OCI-LY7 (cell line): Measurements from ENCODE around the gene PPM1M. TPM values are rescaled to one million over a fixed set of nuclear protein-coding genes. Genes with fewer than 3 reads are reported as not detected.

Experiments used
- BruUV-seq: library from RNA; stranded (reverse); fragments of 400-500 nt; replicated peaks from 2 replicates; lab custom pipeline; 2021; lab: Mats Ljungman, UMichigan
- CTCF ChIA-PET: fragments of 300-600 bp; sonication (Branson Sonifier 250); formaldehyde crosslinking; loops from one replicate; lab custom pipeline; 2022; ENCODE audit warnings: antibody characterized with exemption; ENCODE audit not compliant: unreplicated experiment; lab: Charles Lee
- POLR2A ChIA-PET: fragments of 300-600 bp; sonication (Branson Sonifier 250); formaldehyde crosslinking; loops from one replicate; lab custom pipeline; 2022; ENCODE audit warnings: antibody characterized with exemption; lab: Charles Lee
- DNase-seq: peaks from one replicate; pipeline ENCODE4 v3.0.0-alpha.2; 2015; ENCODE audit warnings: low spot score
- H2AFZ ChIP-seq: fragments of 200-600 bp; sonication (generic), shearing (Covaris generic); 2 replicates; pipeline ENCODE4 v1.6.1; 2014; ENCODE audit warnings: mild to moderate bottlenecking, antibody characterized with exemption, low read length, moderate library complexity
- H3K27ac ChIP-seq: fragments of 200-600 bp; sonication (generic); 2 replicates; pipeline ENCODE4 v1.5.1; 2014; ENCODE audit warnings: mixed run types, low read depth, mild to moderate bottlenecking, moderate library complexity, low read length, inconsistent platforms; ENCODE audit not compliant: poor library complexity, severe bottlenecking
- H3K36me3 ChIP-seq: fragments of 200-600 bp; sonication (generic); 2 replicates; pipeline ENCODE4 v1.6.1; 2014; ENCODE audit warnings: mild to moderate bottlenecking, antibody characterized with exemption, low read length, moderate library complexity, mixed read lengths; ENCODE audit not compliant: insufficient read depth
- H3K4me1 ChIP-seq: fragments of 200-600 bp; sonication (generic); 2 replicates; pipeline ENCODE4 v1.5.1; 2014; ENCODE audit warnings: mild to moderate bottlenecking, low read length; ENCODE audit not compliant: insufficient read depth, poor library complexity, severe bottlenecking
- H3K4me2 ChIP-seq: fragments of 200-600 bp; sonication (generic); 2 replicates; pipeline ENCODE4 v1.6.1; 2014; ENCODE audit warnings: mild to moderate bottlenecking, low read length
- H3K4me3 ChIP-seq: fragments of 200-600 bp; sonication (generic); 2 replicates; pipeline ENCODE4 v1.5.1; 2014; ENCODE audit warnings: mild to moderate bottlenecking, low read depth, low read length; ENCODE audit not compliant: poor library complexity, severe bottlenecking
- H3K79me2 ChIP-seq: fragments of 200-600 bp; sonication (generic); 2 replicates; pipeline ENCODE4 v1.6.1; 2016; ENCODE audit warnings: low read depth, mild to moderate bottlenecking, low read length, moderate library complexity, mixed read lengths; ENCODE audit not compliant: insufficient read depth
- H3K9me2 ChIP-seq: fragments of 200-600 bp; sonication (generic); 2 replicates; pipeline ENCODE4 v1.6.1; 2016; ENCODE audit warnings: mild to moderate bottlenecking, low read length, mixed read lengths; ENCODE audit not compliant: insufficient read depth
- H3K9me3 ChIP-seq: fragments of 200-600 bp; sonication (generic); 2 replicates; pipeline ENCODE4 v1.6.1; 2014; ENCODE audit warnings: mild to moderate bottlenecking, mixed run types, low read length, mixed read lengths
- H4K20me1 ChIP-seq: fragments of 200-600 bp; sonication (generic); 2 replicates; pipeline ENCODE4 v1.6.1; 2014; ENCODE audit warnings: mild to moderate bottlenecking, antibody characterized with exemption, low read length, moderate library complexity, mixed read lengths; ENCODE audit not compliant: insufficient read depth
- EZH2phosphoT487 ChIP-seq: fragments of 200-600 bp; sonication (generic); IDR thresholded peaks from 2 replicates; pipeline ENCODE4 v1.6.1; 2018; ENCODE audit warnings: low read depth, borderline replicate concordance, mild to moderate bottlenecking, mixed run types, antibody characterized with exemption, low read length, moderate library complexity, mixed read lengths
- intact Hi-C: fragments of 100-400 bp; cut with micrococcal nuclease; formaldehyde crosslinking; loops from one replicate; pipeline ENCODE4 v1.10.0; 2022; ENCODE audit not compliant: unreplicated experiment
- total RNA-seq, 2 experiments: library from RNA; depleted of rRNA in 1 of 2; stranded (reverse); fragments of >200 nt in 1 of 2; shearing (Covaris generic) in 1 of 2; gene quantifications; 2 replicates each; pipeline ENCODE4 v1.2.3, GENCODE V29; 2014 to 2022
- TF ChIP-seq, protein P1 (sequence below): fragments of 200-600 bp; sonication (generic); conservative IDR thresholded peaks from 2 replicates; pipeline ENCODE4 v1.5.1; 2014; ENCODE audit warnings: mild to moderate bottlenecking, antibody characterized with exemption, low read length, moderate library complexity, mixed read lengths

Gene PPM1M
- total RNA-seq, 2 experiments from 2014 or later: 4.4 to 15.6 TPM

DNA sequence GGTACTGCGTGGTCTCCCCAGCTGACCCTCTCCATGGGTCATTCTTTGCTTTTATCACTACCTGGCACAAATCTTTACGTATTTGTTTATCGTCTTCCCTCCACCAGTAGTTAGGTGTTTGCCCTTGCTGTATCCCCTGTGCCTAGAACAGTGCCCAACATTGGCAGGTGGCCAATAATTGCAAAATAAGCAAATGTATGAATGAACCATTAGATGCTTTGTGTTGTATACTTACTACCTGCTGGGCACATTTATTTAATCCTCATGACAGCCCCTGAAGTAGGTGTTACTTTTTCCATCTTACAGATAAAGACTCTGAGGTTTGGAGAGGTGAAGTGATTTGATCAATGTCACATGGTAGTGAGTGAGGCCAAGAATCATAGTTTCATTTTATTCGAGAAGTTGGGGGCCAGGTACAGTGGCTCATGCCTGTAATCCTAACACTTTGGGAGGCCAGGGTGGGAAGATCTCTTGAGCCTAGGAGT, 4.6 kb upstream of the PPM1M start:
- no peak overlapping the region for H3K4me3 ChIP-seq
- H4K20me1 ChIP-seq: no peaks in the 10 kb centered on the region
- DNase-seq: no peak
- no peaks in the 10 kb centered on the region for H3K9me2 ChIP-seq
- H2AFZ ChIP-seq: no peak overlapping the region
- intact Hi-C loops: no loop called here
- peak overlapping the region; percentile 73; the same call in 1 of the 2 replicates for H3K4me2 ChIP-seq
- no peak for TF ChIP-seq EZH2phosphoT487
- TF ChIP-seq, protein P1, sequence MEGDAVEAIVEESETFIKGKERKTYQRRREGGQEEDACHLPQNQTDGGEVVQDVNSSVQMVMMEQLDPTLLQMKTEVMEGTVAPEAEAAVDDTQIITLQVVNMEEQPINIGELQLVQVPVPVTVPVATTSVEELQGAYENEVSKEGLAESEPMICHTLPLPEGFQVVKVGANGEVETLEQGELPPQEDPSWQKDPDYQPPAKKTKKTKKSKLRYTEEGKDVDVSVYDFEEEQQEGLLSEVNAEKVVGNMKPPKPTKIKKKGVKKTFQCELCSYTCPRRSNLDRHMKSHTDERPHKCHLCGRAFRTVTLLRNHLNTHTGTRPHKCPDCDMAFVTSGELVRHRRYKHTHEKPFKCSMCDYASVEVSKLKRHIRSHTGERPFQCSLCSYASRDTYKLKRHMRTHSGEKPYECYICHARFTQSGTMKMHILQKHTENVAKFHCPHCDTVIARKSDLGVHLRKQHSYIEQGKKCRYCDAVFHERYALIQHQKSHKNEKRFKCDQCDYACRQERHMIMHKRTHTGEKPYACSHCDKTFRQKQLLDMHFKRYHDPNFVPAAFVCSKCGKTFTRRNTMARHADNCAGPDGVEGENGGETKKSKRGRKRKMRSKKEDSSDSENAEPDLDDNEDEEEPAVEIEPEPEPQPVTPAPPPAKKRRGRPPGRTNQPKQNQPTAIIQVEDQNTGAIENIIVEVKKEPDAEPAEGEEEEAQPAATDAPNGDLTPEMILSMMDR: 0 out of 2 replicates have a peak, but pooled peaks have one; percentile 0
- H3K79me2 ChIP-seq: peaks cover 22% of the 10 kb centered on the region; the same call in 1 of the 2 replicates
- peak overlapping the region; percentile 42 for H3K27ac ChIP-seq
- no TSS peak for BruUV-seq
- ChIA-PET CTCF (interaction anchor here (1.0 kb wide), 1 partner anchor 9 kb away, joined by 3 read pairs; no protein-coding TSS in a partner anchor), POLR2A (interaction anchor here (0.5 to 2.8 kb wide), 5 partner anchors 11 to 537 kb away, joined by 3 to 28 read pairs (median 3); partner anchors contain the start of genes ITIH1 and TLR9)
- H3K36me3 ChIP-seq: no peaks in the 10 kb centered on the region; the same call in 1 of the 2 replicates
- H3K4me1 ChIP-seq: peaks cover 29% of the 10 kb centered on the region
- H3K9me3 ChIP-seq: no peaks in the 10 kb centered on the region

DNA sequence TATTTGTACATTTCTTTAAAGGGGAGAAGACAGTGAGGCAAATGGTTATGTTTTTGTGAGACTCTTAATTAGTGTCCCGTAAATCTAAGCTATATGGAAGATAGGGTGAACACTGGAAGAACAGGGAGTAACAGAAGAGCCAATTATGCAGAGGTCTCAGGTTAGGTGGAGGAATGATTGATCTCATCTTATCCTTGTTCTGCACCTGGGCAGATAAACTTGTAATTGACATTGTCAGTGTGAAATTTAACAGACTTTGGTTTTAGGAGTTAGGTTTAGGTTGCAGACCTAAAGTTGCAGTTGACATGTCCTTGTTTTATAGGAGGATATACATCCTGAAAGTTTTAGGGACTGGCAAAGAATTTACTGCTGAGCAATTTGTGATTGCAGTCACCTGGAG, 3.5 kb upstream of the PPM1M start:
- Histone ChIP-seq H2AFZ (no peak overlapping the region), H3K27ac (no peak overlapping the region)

More for the DNA sequence above, 3.5 kb upstream of the PPM1M start:
- peaks cover 16% of the 10 kb centered on the region; the same call in 1 of the 2 replicates for H3K79me2 ChIP-seq
- no peak overlapping the region for H3K4me3 ChIP-seq
- H4K20me1 ChIP-seq: no peaks in the 10 kb centered on the region
- TF ChIP-seq, protein P1: no peak
- TF ChIP-seq EZH2phosphoT487: no peak
- H3K36me3 ChIP-seq: no peaks in the 10 kb centered on the region; the same call in 1 of the 2 replicates
- CTCF ChIA-PET: no interaction called here
- no peak for DNase-seq
- no peaks in the 10 kb centered on the region for H3K9me2 ChIP-seq
- no peak overlapping the region for H3K4me2 ChIP-seq
- POLR2A ChIA-PET: interaction anchor here (1.0 to 2.8 kb wide), 2 partner anchors 10 to 15 kb away, joined by 3 to 28 read pairs; no protein-coding TSS in a partner anchor
- BruUV-seq: no TSS peak
- intact Hi-C loops: no loop called here
- no peaks in the 10 kb centered on the region for H3K9me3 ChIP-seq
- peaks cover 28% of the 10 kb centered on the region for H3K4me1 ChIP-seq
